ENCODE measurements around the gene ODAD4. TPM values are rescaled to one million over a fixed set of nuclear protein-coding genes. Genes with fewer than 3 reads are reported as not detected.

ODAD4 gene
- total RNA-seq, 1 donor from 2014 or later: not detected

- intact Hi-C loops (cut with DNase I): no loop called here
These were observed 38.4 kb upstream of the ODAD4 start for GRCh38 chr17:41892021-41892376.

GRCh38 chr17:41893384-41893783 lies 37.0 kb upstream of the ODAD4 start:
- no peaks in the 10 kb centered on the region for H3K27me3 ChIP-seq
- H3K27ac ChIP-seq: no peak overlapping the region
- intact Hi-C loops (cut with DNase I): no loop called here
- H3K9me3 ChIP-seq: no peaks in the 10 kb centered on the region
- no peak for DNase-seq (ENCODE audit: low spot score in 2 of 2)
- TF ChIP-seq CTCF (IDR thresholded peaks at IDR 0.05): no peak
- H3K36me3 ChIP-seq: peaks cover 68 to 86% of the 10 kb centered on the region in 2 donors
- no peak overlapping the region for H3K4me3 ChIP-seq
- peaks cover 2 to 4% of the 10 kb centered on the region in 2 donors for H3K4me1 ChIP-seq

More at GRCh38 chr17:41892021-41892376, 38.4 kb upstream of the ODAD4 start:
- Histone ChIP-seq H3K27me3 (no peaks in the 10 kb centered on the region), H3K9me3 (no peaks in the 10 kb centered on the region), H3K27ac (no peak overlapping the region), H3K4me3 (no peak overlapping the region), H3K4me1 (peaks cover 2 to 4% of the 10 kb centered on the region in 2 donors), H3K36me3 (peaks cover 68 to 86% of the 10 kb centered on the region in 2 donors)
- DNase-seq (ENCODE audit: low spot score in 2 of 2): no peak
- no peak for TF ChIP-seq CTCF (IDR thresholded peaks at IDR 0.05)

- peaks cover 62 to 89% of the 10 kb centered on the region in 2 donors for H3K36me3 ChIP-seq
- no peak overlapping the region for H3K4me3 ChIP-seq
- TF ChIP-seq CTCF (IDR thresholded peaks at IDR 0.05): no peak
- intact Hi-C loops (cut with DNase I): no loop called here
- peak overlapping the region; percentile 24 to 59 for H3K27ac ChIP-seq
- H3K27me3 ChIP-seq: no peaks in the 10 kb centered on the region
- DNase-seq (ENCODE audit: low spot score in 2 of 2): peak in 1 of 2 donors; percentile 71
- no peaks in the 10 kb centered on the region for H3K9me3 ChIP-seq
- H3K4me1 ChIP-seq: peaks cover 2 to 4% of the 10 kb centered on the region in 2 donors
These were observed 35.6 kb upstream of the ODAD4 start for GRCh38 chr17:41894791-41895331.

GRCh38 chr17:41895617-41896016 lies 34.8 kb upstream of the ODAD4 start:
- peaks cover 61 to 88% of the 10 kb centered on the region in 2 donors for H3K36me3 ChIP-seq
- no peak for TF ChIP-seq CTCF (IDR thresholded peaks at IDR 0.05)
- no peaks in the 10 kb centered on the region for H3K27me3 ChIP-seq
- H3K4me1 ChIP-seq: peaks cover 2 to 4% of the 10 kb centered on the region in 2 donors
- H3K4me3 ChIP-seq: no peak overlapping the region
- intact Hi-C loops (cut with DNase I): no loop called here
- DNase-seq (ENCODE audit: low spot score in 2 of 2): no peak
- peak overlapping the region; percentile 24 to 59 for H3K27ac ChIP-seq
- H3K9me3 ChIP-seq: no peaks in the 10 kb centered on the region

GRCh38 chr17:41896726-41897125 lies 33.7 kb upstream of the ODAD4 start:
- intact Hi-C loops (cut with DNase I): no loop called here
- no peak for DNase-seq (ENCODE audit: low spot score in 2 of 2)
- Histone ChIP-seq H3K9me3 (no peaks in the 10 kb centered on the region), H3K4me1 (peaks cover 2 to 4% of the 10 kb centered on the region in 2 donors), H3K36me3 (peaks cover 56 to 88% of the 10 kb centered on the region in 2 donors), H3K27ac (no peak overlapping the region), H3K4me3 (no peak overlapping the region), H3K27me3 (no peaks in the 10 kb centered on the region)
- TF ChIP-seq CTCF (IDR thresholded peaks at IDR 0.05): no peak

GRCh38 chr17:41901646-41902045 lies 28.8 kb upstream of the ODAD4 start:
- no peak for TF ChIP-seq CTCF (IDR thresholded peaks at IDR 0.05)
- Histone ChIP-seq H3K4me3 (no peak overlapping the region), H3K9me3 (no peaks in the 10 kb centered on the region), H3K36me3 (peaks cover 65 to 87% of the 10 kb centered on the region in 2 donors), H3K27ac (no peak overlapping the region), H3K27me3 (no peaks in the 10 kb centered on the region), H3K4me1 (no peaks in the 10 kb centered on the region)
- DNase-seq (ENCODE audit: low spot score in 2 of 2): no peak
- intact Hi-C loops (cut with DNase I): no loop called here

Measured in ascending aorta (tissue), 2 donors.